ENCODE measurements around the gene CTNNA3. TPM values are rescaled to one million over a fixed set of nuclear protein-coding genes. Genes with fewer than 3 reads are reported as not detected.

The CTNNA3 gene
- total RNA-seq, 2 experiments from 2014 or later: not detected

- Mint-ChIP-seq H3K4me3 (no peak overlapping the region), H3K27ac (no peak overlapping the region), H3K27me3 (ENCODE audit: low read depth) (no peaks in the 10 kb centered on the region), H3K36me3 (ENCODE audit: low read depth) (no peaks in the 10 kb centered on the region), H3K4me1 (ENCODE audit: low read depth) (no peaks in the 10 kb centered on the region), H3K9me3 (no peaks in the 10 kb centered on the region)
- CTCF ChIA-PET: no interaction called here
- intact Hi-C loops (cut with micrococcal nuclease): no loop called here
- no peak for DNase-seq
Observed at GRCh38 chr10:66996996-66997395, 699.0 kb downstream of the CTNNA3 start.

- Mint-ChIP-seq H3K4me1 (ENCODE audit: low read depth) (no peaks in the 10 kb centered on the region), H3K9me3 (no peaks in the 10 kb centered on the region), H3K27me3 (ENCODE audit: low read depth) (no peaks in the 10 kb centered on the region), H3K27ac (no peak overlapping the region), H3K4me3 (no peak overlapping the region), H3K36me3 (ENCODE audit: low read depth) (no peaks in the 10 kb centered on the region)
- intact Hi-C loops (cut with micrococcal nuclease): no loop called here
- CTCF ChIA-PET: no interaction called here
- DNase-seq: no peak
Observed at GRCh38 chr10:66990143-66990830, 705.7 kb downstream of the CTNNA3 start.

GRCh38 chr10:66983475-66983818, 712.5 kb downstream of the CTNNA3 start:
- Mint-ChIP-seq H3K4me3 (no peak overlapping the region), H3K27ac (no peak overlapping the region), H3K4me1 (ENCODE audit: low read depth) (no peaks in the 10 kb centered on the region), H3K36me3 (ENCODE audit: low read depth) (no peaks in the 10 kb centered on the region), H3K27me3 (ENCODE audit: low read depth) (no peaks in the 10 kb centered on the region), H3K9me3 (no peaks in the 10 kb centered on the region)
- DNase-seq: no peak
- CTCF ChIA-PET: no interaction called here
- intact Hi-C loops (cut with micrococcal nuclease): no loop called here

- CTCF ChIA-PET: no interaction called here
Observed at GRCh38 chr10:66982792-66983474, 713.1 kb downstream of the CTNNA3 start.

GRCh38 chr10:66982053-66982420, 714.0 kb downstream of the CTNNA3 start:
- DNase-seq: no peak
- no peak overlapping the region for H3K27ac Mint-ChIP-seq
- no peaks in the 10 kb centered on the region for H3K4me1 Mint-ChIP-seq (ENCODE audit: low read depth)
- CTCF ChIA-PET: no interaction called here
- intact Hi-C loops (cut with micrococcal nuclease): no loop called here
- no peaks in the 10 kb centered on the region for H3K27me3 Mint-ChIP-seq (ENCODE audit: low read depth)
- no peak overlapping the region for H3K4me3 Mint-ChIP-seq
- no peaks in the 10 kb centered on the region for H3K9me3 Mint-ChIP-seq
- no peaks in the 10 kb centered on the region for H3K36me3 Mint-ChIP-seq (ENCODE audit: low read depth)

More at GRCh38 chr10:66982792-66983474, 713.1 kb downstream of the CTNNA3 start:
- Mint-ChIP-seq H3K27me3 (ENCODE audit: low read depth) (no peaks in the 10 kb centered on the region), H3K9me3 (no peaks in the 10 kb centered on the region), H3K4me3 (no peak overlapping the region), H3K4me1 (ENCODE audit: low read depth) (no peaks in the 10 kb centered on the region), H3K27ac (no peak overlapping the region), H3K36me3 (ENCODE audit: low read depth) (no peaks in the 10 kb centered on the region)
- intact Hi-C loops (cut with micrococcal nuclease): no loop called here
- DNase-seq: no peak

- no peak for DNase-seq
- intact Hi-C loops (cut with micrococcal nuclease): no loop called here
- Mint-ChIP-seq H3K9me3 (no peaks in the 10 kb centered on the region), H3K4me3 (no peak overlapping the region), H3K4me1 (ENCODE audit: low read depth) (no peaks in the 10 kb centered on the region), H3K27me3 (ENCODE audit: low read depth) (no peaks in the 10 kb centered on the region), H3K27ac (no peak overlapping the region), H3K36me3 (ENCODE audit: low read depth) (no peaks in the 10 kb centered on the region)
- CTCF ChIA-PET: no interaction called here
Observed at GRCh38 chr10:66981361-66982052, 714.5 kb downstream of the CTNNA3 start.

GRCh38 chr10:66980246-66980815, 715.7 kb downstream of the CTNNA3 start:
- no peak overlapping the region for H3K4me3 Mint-ChIP-seq
- H3K36me3 Mint-ChIP-seq (ENCODE audit: low read depth): no peaks in the 10 kb centered on the region
- CTCF ChIA-PET: no interaction called here
- H3K27ac Mint-ChIP-seq: no peak overlapping the region
- H3K27me3 Mint-ChIP-seq (ENCODE audit: low read depth): no peaks in the 10 kb centered on the region
- H3K9me3 Mint-ChIP-seq: no peaks in the 10 kb centered on the region
- H3K4me1 Mint-ChIP-seq (ENCODE audit: low read depth): no peaks in the 10 kb centered on the region
- no peak for DNase-seq
- intact Hi-C loops (cut with micrococcal nuclease): no loop called here

GRCh38 chr10:66964946-66965345, 731.0 kb downstream of the CTNNA3 start:
- no peaks in the 10 kb centered on the region for H3K4me1 Mint-ChIP-seq (ENCODE audit: low read depth)
- intact Hi-C loops (cut with micrococcal nuclease): no loop called here
- CTCF ChIA-PET: no interaction called here
- no peak overlapping the region for H3K4me3 Mint-ChIP-seq
- no peaks in the 10 kb centered on the region for H3K36me3 Mint-ChIP-seq (ENCODE audit: low read depth)
- no peaks in the 10 kb centered on the region for H3K9me3 Mint-ChIP-seq
- no peak overlapping the region for H3K27ac Mint-ChIP-seq
- no peak for DNase-seq
- H3K27me3 Mint-ChIP-seq (ENCODE audit: low read depth): peaks cover 2% of the 10 kb centered on the region

- Mint-ChIP-seq H3K4me1 (ENCODE audit: low read depth) (no peaks in the 10 kb centered on the region), H3K36me3 (ENCODE audit: low read depth) (no peaks in the 10 kb centered on the region), H3K27ac (no peak overlapping the region), H3K9me3 (no peaks in the 10 kb centered on the region), H3K27me3 (ENCODE audit: low read depth) (peaks cover 1% of the 10 kb centered on the region), H3K4me3 (no peak overlapping the region)
- intact Hi-C loops (cut with micrococcal nuclease): no loop called here
- DNase-seq: no peak
- CTCF ChIA-PET: interaction anchor here (0.6 kb wide), 2 partner anchors 502 to 564 kb away, joined by 3 to 5 read pairs; no protein-coding TSS in a partner anchor
Observed at GRCh38 chr10:66958466-66958865, 737.5 kb downstream of the CTNNA3 start.

GRCh38 chr10:66951896-66952295, 744.1 kb downstream of the CTNNA3 start:
- intact Hi-C loops (cut with micrococcal nuclease): no loop called here
- H3K4me3 Mint-ChIP-seq: no peak overlapping the region
- H3K4me1 Mint-ChIP-seq (ENCODE audit: low read depth): no peaks in the 10 kb centered on the region
- H3K27me3 Mint-ChIP-seq (ENCODE audit: low read depth): peaks cover 3% of the 10 kb centered on the region
- no peaks in the 10 kb centered on the region for H3K36me3 Mint-ChIP-seq (ENCODE audit: low read depth)
- no peaks in the 10 kb centered on the region for H3K9me3 Mint-ChIP-seq
- CTCF ChIA-PET: no interaction called here
- no peak for DNase-seq
- H3K27ac Mint-ChIP-seq: no peak overlapping the region

GRCh38 chr10:66943590-66943989, 752.4 kb downstream of the CTNNA3 start:
- intact Hi-C loops (cut with micrococcal nuclease): no loop called here
- CTCF ChIA-PET: interaction anchor here (1.0 kb wide), 1 partner anchor 31 kb away, joined by 3 read pairs; no protein-coding TSS in a partner anchor
- Mint-ChIP-seq H3K4me3 (no peak overlapping the region), H3K4me1 (ENCODE audit: low read depth) (no peaks in the 10 kb centered on the region), H3K9me3 (no peaks in the 10 kb centered on the region), H3K36me3 (ENCODE audit: low read depth) (no peaks in the 10 kb centered on the region), H3K27me3 (ENCODE audit: low read depth) (no peaks in the 10 kb centered on the region), H3K27ac (no peak overlapping the region)
- no peak for DNase-seq

GRCh38 chr10:66942407-66942806, 753.6 kb downstream of the CTNNA3 start:
- Mint-ChIP-seq H3K36me3 (ENCODE audit: low read depth) (no peaks in the 10 kb centered on the region), H3K27me3 (ENCODE audit: low read depth) (no peaks in the 10 kb centered on the region), H3K4me3 (no peak overlapping the region), H3K9me3 (no peaks in the 10 kb centered on the region), H3K4me1 (ENCODE audit: low read depth) (no peaks in the 10 kb centered on the region), H3K27ac (no peak overlapping the region)
- CTCF ChIA-PET: interaction anchor here (1.0 kb wide), 1 partner anchor 33 kb away, joined by 3 read pairs; no protein-coding TSS in a partner anchor
- intact Hi-C loops (cut with micrococcal nuclease): no loop called here
- DNase-seq: no peak

Measured in activated naive CD4-positive, alpha-beta T cell treated with anti-CD3 and anti-CD28 coated beads for 36 hours (primary cell).